K562 (cell line): ENCODE data around the gene RNF207. TPM values are rescaled to one million over a fixed set of nuclear protein-coding genes. Genes with fewer than 3 reads are reported as not detected.

ENCODE experiments used
- ELF4 ChIP-seq: fragments of 450-650 bp; formaldehyde crosslinking; IDR thresholded peaks from 2 replicates; pipeline ENCODE4 v1.4.0; 2022; ENCODE audit warnings: missing genetic modification characterization
- HNRNPLL ChIP-seq: fragments of 200-400 bp; formaldehyde crosslinking; IDR thresholded peaks from 2 replicates; pipeline ENCODE4 v1.6.1; 2017; ENCODE audit warnings: low read length, low read depth, mild to moderate bottlenecking; ENCODE audit not compliant: poor library complexity, severe bottlenecking
- ILK ChIP-seq: fragments of 450-650 bp; IDR thresholded peaks from 2 replicates; pipeline ENCODE4 v1.6.1; 2016; ENCODE audit warnings: missing genetic modification characterization, low read depth, mild to moderate bottlenecking, missing compliant biosample characterization, moderate library complexity, borderline replicate concordance
- NCOA2 ChIP-seq, 2 experiments: fragments of 450-650 bp; IDR thresholded peaks; 2 replicates each; pipeline ENCODE4 v1.6.1; 2018; ENCODE audit warnings: mild to moderate bottlenecking in 2 of 2, moderate library complexity in 1 of 2; ENCODE audit not compliant: partially characterized antibody in 2 of 2
- NFRKB ChIP-seq: fragments of 450-650 bp; IDR thresholded peaks from 2 replicates; pipeline ENCODE4 v1.6.1; 2016; ENCODE audit warnings: low read depth
- NR2C1 ChIP-seq, 2 experiments: fragments of 450-650 bp; IDR thresholded peaks; 2 replicates each; pipeline ENCODE4 v1.6.1; 2017; ENCODE audit warnings: mild to moderate bottlenecking in 2 of 2, antibody characterized with exemption in 1 of 2, inconsistent platforms in 1 of 2, missing compliant biosample characterization in 1 of 2, missing genetic modification characterization in 1 of 2
- RAD51 ChIP-seq: fragments of 450-650 bp; IDR thresholded peaks from 2 replicates; pipeline ENCODE4 v1.7.1; 2016; ENCODE audit warnings: low read depth, mild to moderate bottlenecking, borderline replicate concordance
- RBM15 ChIP-seq: fragments of 200-400 bp; formaldehyde crosslinking; IDR thresholded peaks from 2 replicates; pipeline ENCODE4 v1.6.1; 2018; ENCODE audit warnings: mild to moderate bottlenecking, low read length, moderate library complexity; ENCODE audit not compliant: insufficient read depth
- SMAD2 ChIP-seq: fragments of 150-350 bp; IDR thresholded peaks from 2 replicates; pipeline ENCODE4 v1.6.1; 2014; ENCODE audit warnings: low read depth, mild to moderate bottlenecking, low read length
- SUPT5H ChIP-seq: fragments of 450-650 bp; IDR thresholded peaks from 2 replicates; pipeline ENCODE4 v1.6.1; 2016
- UBTF ChIP-seq, 2 experiments: IDR thresholded peaks; 2 replicates each; pipeline ENCODE4 v1.6.1; 2012; ENCODE audit warnings: improper control_type of control experiment in 2 of 2, low read depth in 2 of 2, low read length in 2 of 2, borderline replicate concordance in 1 of 2
- YY1 ChIP-seq, 3 experiments: IDR thresholded peaks; 2 replicates each; pipeline ENCODE4 v1.6.1; 2011; ENCODE audit warnings: low read length in 2 of 3, mild to moderate bottlenecking in 2 of 3, moderate library complexity in 2 of 3, borderline replicate concordance in 1 of 3, control low read depth in 1 of 3, low read depth in 1 of 3; ENCODE audit not compliant: insufficient read depth in 3 of 3, insufficient replicate concordance in 2 of 3, control insufficient read depth in 1 of 3, insufficient read length in 1 of 3; ENCODE audit errors: extremely low read depth in 1 of 3
- ZNF609 ChIP-seq: sonication (generic); formaldehyde crosslinking; IDR thresholded peaks from 2 replicates; pipeline ENCODE4 v1.8.1; 2023; ENCODE audit warnings: missing genetic modification reagents, mild to moderate bottlenecking, borderline replicate concordance
- ZNF75A ChIP-seq: fragments of 450-650 bp; formaldehyde crosslinking; IDR thresholded peaks from 2 replicates; pipeline ENCODE4 v1.4.0; 2020; ENCODE audit warnings: mild to moderate bottlenecking
- ZNF77 ChIP-seq: fragments of 250-450 bp; sonication (Bioruptor Pico); IDR thresholded peaks from 2 replicates; pipeline ENCODE4 v1.5.0; 2020
- polyA plus RNA-seq, 8 experiments: library from polyadenylated mRNA; depleted of rRNA in 4 of 8; stranded (reverse) in 5 of 8; unstranded in 3 of 8; fragments of >200 nt; fragmentation: Nextera tagmentation in 2 of 8; fragmentation: Illumina TruSeq in 1 of 8; extraction: Ambion mirVana in 2 of 8; extraction: Trizol in 1 of 8; gene quantifications; 2 replicates each; pipeline versions ENCODE4 v1.2.1 to v1.2.3, GENCODE V29; 2011 to 2014; ENCODE audit warnings: inconsistent platforms in 1 of 8, missing spikeins in 1 of 8
- total RNA-seq, 7 experiments: library from RNA; depleted of rRNA in 6 of 7; stranded (reverse); fragments of >200 nt in 6 of 7; fragmentation: Illumina TruSeq in 2 of 7; extraction: Trizol in 2 of 7; gene quantifications; 2 replicates each; pipeline versions ENCODE4 v1.2.1 to v1.2.3, GENCODE V29; 2011 to 2021; ENCODE audit warnings: low replicate concordance in 1 of 7
- TF ChIP-seq, protein P1 (sequence below), 3 experiments: IDR thresholded peaks in 2 of 3; conservative IDR thresholded peaks in 1 of 3; 2 replicates each; pipeline ENCODE4 v1.5.1; 2011 to 2012; ENCODE audit warnings: low read length in 3 of 3, mild to moderate bottlenecking in 3 of 3, control low read depth in 2 of 3, improper control_type of control experiment in 1 of 3, inconsistent platforms in 1 of 3, low read depth in 1 of 3, mixed read lengths in 1 of 3, moderate library complexity in 1 of 3; ENCODE audit not compliant: insufficient read depth in 2 of 3

Gene RNF207
- total and polyA plus RNA-seq, 9 of the 15 experiments (the other 6 are each of a cell fraction or from before 2014, with no cell fraction given), result 2.7 to 30.6 (median 12.9) TPM

- no peak for TF ChIP-seq ZNF609 (CRISPR knock-in tag)
- TF ChIP-seq SUPT5H, result peak; percentile 76; the same call in 1 of the 2 replicates
- no peak for TF ChIP-seq SMAD2
- peak in 1 of 3 experiments; percentile 38 for TF ChIP-seq YY1 (IDR thresholded peaks at IDR 0.05; ENCODE audit: borderline replicate concordance in 1 of 3, control insufficient read depth in 1 of 3, extremely low read depth in 1 of 3, insufficient read depth in 3 of 3, insufficient read length in 1 of 3, insufficient replicate concordance in 2 of 3, low read depth in 1 of 3, low read length in 2 of 3)
- no peak for TF ChIP-seq NFRKB
- no peak for TF ChIP-seq NCOA2 (IDR thresholded peaks at IDR 0.05; ENCODE audit: partially characterized antibody in 2 of 2)
- TF ChIP-seq ZNF75A (CRISPR knock-in tag), result no peak
- TF ChIP-seq RBM15, result no peak
- 0 out of 2 replicates have a peak, but pooled peaks have one; percentile 13 for TF ChIP-seq NR2C1 (IDR thresholded peaks at IDR 0.05)
- TF ChIP-seq NR2C1 (tag; IDR thresholded peaks at IDR 0.05), result no peak
- TF ChIP-seq ELF4, result no peak
- no peak for TF ChIP-seq ILK (tag)
- TF ChIP-seq RAD51, result no peak
- TF ChIP-seq HNRNPLL, result no peak
- TF ChIP-seq, protein P1, sequence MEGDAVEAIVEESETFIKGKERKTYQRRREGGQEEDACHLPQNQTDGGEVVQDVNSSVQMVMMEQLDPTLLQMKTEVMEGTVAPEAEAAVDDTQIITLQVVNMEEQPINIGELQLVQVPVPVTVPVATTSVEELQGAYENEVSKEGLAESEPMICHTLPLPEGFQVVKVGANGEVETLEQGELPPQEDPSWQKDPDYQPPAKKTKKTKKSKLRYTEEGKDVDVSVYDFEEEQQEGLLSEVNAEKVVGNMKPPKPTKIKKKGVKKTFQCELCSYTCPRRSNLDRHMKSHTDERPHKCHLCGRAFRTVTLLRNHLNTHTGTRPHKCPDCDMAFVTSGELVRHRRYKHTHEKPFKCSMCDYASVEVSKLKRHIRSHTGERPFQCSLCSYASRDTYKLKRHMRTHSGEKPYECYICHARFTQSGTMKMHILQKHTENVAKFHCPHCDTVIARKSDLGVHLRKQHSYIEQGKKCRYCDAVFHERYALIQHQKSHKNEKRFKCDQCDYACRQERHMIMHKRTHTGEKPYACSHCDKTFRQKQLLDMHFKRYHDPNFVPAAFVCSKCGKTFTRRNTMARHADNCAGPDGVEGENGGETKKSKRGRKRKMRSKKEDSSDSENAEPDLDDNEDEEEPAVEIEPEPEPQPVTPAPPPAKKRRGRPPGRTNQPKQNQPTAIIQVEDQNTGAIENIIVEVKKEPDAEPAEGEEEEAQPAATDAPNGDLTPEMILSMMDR (IDR thresholded peaks at IDR 0.05 in 2 of 3, conservative IDR thresholded peaks at IDR 0.05 in 1 of 3; ENCODE audit: insufficient read depth in 2 of 3, low read depth in 1 of 3, low read length in 3 of 3), result peak; percentile 67 to 81 (median 77)
- TF ChIP-seq UBTF (IDR thresholded peaks at IDR 0.05; ENCODE audit: borderline replicate concordance in 1 of 2, low read depth in 2 of 2, low read length in 2 of 2), result no peak
- TF ChIP-seq ZNF77 (CRISPR knock-in tag), result no peak
Observed at GRCh38 chr1:6185635-6186382, 20.1 kb upstream of the RNF207 start (continued).
